ENCODE measurements around the gene PTBP1.
"Not testable (repeated sequence)": the region's sequence is repeated elsewhere in the genome, so short reads cannot be mapped to it uniquely, and the experiment has no call there.

PTBP1 gene

DNA sequence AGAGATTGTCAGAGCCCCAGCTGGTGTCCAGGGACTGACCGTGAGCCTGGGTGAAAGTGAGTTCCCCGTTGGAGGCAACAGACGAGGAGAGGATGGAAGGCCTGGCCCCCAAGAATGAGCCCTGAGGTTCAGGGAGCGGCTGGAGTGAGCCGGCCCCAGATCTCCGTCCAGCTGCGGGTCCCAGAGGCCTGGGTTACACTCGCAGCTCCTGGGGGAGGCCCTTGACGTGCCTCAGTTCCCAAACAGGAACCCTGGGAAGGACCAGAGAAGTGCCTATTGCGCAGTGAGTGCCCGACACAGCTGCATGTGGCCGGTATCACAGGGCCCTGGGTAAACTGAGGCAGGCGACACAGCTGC, 53.7 kb downstream of the PTBP1 start:
- DNase-seq (ENCODE audit: extremely low spot score) = no peak
- ChIA-PET CTCF (interaction anchor here (1.3 kb wide), 1 partner anchor 13 kb away, joined by 3 read pairs; no protein-coding TSS in a partner anchor), POLR2A (no interaction called here)
- TF ChIP-seq, protein P1, sequence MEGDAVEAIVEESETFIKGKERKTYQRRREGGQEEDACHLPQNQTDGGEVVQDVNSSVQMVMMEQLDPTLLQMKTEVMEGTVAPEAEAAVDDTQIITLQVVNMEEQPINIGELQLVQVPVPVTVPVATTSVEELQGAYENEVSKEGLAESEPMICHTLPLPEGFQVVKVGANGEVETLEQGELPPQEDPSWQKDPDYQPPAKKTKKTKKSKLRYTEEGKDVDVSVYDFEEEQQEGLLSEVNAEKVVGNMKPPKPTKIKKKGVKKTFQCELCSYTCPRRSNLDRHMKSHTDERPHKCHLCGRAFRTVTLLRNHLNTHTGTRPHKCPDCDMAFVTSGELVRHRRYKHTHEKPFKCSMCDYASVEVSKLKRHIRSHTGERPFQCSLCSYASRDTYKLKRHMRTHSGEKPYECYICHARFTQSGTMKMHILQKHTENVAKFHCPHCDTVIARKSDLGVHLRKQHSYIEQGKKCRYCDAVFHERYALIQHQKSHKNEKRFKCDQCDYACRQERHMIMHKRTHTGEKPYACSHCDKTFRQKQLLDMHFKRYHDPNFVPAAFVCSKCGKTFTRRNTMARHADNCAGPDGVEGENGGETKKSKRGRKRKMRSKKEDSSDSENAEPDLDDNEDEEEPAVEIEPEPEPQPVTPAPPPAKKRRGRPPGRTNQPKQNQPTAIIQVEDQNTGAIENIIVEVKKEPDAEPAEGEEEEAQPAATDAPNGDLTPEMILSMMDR (IDR thresholded peaks at IDR 0.05; ENCODE audit: control extremely low read depth, extremely low read depth, low read depth, missing control alignments) = no peak

DNA sequence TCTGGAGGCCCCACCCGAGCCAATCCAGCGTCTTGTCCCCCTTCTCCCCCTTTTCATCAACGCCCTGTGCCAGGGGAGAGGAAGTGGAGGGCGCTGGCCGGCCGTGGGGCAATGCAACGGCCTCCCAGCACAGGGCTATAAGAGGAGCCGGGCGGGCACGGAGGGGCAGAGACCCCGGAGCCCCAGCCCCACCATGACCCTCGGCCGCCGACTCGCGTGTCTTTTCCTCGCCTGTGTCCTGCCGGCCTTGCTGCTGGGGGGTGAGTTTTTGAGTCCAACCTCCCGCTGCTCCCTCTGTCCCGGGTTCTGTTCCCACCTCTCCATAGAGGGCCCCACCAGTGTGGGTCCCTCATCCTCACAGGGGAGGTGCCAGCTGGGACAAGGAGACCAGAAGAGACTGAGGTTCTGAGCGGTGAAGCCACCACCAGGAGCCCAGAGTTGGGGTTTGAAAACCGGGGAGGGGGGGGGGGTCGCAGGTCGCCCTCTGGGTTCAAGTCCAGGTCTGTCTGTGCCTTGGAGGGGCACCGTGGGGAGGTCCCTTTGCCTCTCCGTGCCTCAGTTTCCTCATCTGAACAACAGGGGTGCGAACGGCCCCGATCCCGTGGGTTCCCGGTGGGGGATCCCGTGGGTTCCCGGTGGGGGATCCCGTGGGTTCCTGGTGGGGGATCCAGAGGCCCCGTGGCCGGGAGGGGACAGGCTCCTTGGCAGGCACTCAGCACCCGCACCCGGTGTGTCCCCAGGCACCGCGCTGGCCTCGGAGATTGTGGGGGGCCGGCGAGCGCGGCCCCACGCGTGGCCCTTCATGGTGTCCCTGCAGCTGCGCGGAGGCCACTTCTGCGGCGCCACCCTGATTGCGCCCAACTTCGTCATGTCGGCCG, 55.1 kb downstream of the PTBP1 start, which contains the start of gene ELANE:
Gene ELANE, plus strand, starts transcription at position 168 of the 878 bp plus-strand sequence. Its CDS starts 26 bp downstream, at position 194.
- TF ChIP-seq, protein P1 (IDR thresholded peaks at IDR 0.05; ENCODE audit: control extremely low read depth, extremely low read depth, low read depth, missing control alignments) = no peak
- ChIA-PET CTCF (no interaction called here), POLR2A (no interaction called here)
- DNase-seq (ENCODE audit: extremely low spot score) = no peak

DNA sequence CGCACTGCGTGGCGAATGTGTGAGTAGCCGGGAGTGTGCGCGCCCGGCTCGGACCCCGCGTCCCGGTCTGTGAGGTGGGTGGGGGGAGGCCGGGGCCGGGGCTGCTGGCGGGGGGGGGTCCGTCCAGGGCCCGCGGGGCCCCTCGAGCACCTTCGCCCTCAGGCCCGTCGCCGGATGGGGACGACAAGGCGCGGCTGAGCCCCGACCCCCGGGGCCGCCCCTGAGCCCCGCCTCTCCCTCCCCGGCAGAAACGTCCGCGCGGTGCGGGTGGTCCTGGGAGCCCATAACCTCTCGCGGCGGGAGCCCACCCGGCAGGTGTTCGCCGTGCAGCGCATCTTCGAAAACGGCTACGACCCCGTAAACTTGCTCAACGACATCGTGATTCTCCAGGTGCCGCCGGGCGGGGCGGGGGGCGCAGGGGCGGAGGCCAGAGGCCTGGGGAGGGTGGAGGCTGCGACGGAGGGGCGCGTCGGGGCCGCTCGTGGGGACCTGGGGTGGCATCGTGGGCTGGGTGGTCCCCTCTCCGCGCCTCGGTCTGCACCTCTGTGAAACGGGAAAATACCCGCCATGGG, 55.8 kb downstream of the PTBP1 start:
- CTCF ChIA-PET = no interaction called here
- POLR2A ChIA-PET = no interaction called here
- TF ChIP-seq, protein P1 (IDR thresholded peaks at IDR 0.05; ENCODE audit: control extremely low read depth, extremely low read depth, low read depth, missing control alignments) = no peak
- DNase-seq (ENCODE audit: extremely low spot score) = no peak

DNA sequence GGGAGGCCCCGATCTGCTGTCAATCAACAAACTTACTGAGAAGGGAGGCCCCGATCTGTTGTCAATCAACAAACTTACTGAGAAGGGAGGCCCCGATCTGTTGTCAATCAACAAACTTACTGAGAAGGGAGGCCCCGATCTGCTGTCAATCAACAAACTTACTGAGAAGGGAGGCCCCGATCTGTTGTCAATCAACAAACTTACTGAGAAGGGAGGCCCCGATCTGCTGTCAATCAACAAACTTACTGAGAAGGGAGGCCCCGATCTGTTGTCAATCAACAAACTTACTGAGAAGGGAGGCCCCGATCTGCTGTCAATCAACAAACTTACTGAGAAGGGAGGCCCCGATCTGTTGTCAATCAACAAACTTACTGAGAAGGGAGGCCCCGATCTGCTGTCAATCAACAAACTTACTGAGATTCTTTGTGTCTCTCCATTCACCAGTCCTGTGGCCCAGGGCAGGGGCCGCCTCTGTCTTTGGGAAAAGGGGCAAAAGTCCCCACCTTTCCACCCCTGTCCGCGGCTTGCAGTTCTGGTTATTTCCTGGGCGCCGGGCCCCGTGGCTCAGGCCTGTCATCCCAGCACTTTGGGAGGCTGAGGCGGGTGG, 56.5 kb downstream of the PTBP1 start:
- POLR2A ChIA-PET; CTCF ChIA-PET; DNase-seq (ENCODE audit: extremely low spot score): not testable (repeated sequence)

DNA sequence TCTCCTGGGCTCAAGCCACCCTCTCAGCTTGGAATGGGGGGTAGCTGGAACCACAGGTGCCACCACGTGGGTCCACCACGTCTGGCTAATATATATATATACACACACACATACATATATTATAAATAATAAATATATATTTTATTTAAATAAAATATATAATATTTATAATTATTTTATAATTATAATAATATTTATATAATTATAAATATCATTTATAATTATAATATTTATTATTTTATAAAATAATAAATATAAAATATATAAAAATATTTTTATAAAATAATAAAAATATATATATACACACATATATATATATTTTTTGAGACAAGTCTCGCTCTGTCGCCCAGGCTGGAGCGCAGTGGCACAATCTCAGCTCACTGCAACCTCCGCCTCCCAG, 57.3 kb downstream of the PTBP1 start:
- ChIA-PET CTCF (interaction anchor here (1.5 kb wide), 1 partner anchor 149 kb away, joined by 3 read pairs; no protein-coding TSS in a partner anchor), POLR2A (no interaction called here)
- no peak for DNase-seq (ENCODE audit: extremely low spot score)
- TF ChIP-seq, protein P1 (IDR thresholded peaks at IDR 0.05; ENCODE audit: control extremely low read depth, extremely low read depth, low read depth, missing control alignments) = no peak

DNA sequence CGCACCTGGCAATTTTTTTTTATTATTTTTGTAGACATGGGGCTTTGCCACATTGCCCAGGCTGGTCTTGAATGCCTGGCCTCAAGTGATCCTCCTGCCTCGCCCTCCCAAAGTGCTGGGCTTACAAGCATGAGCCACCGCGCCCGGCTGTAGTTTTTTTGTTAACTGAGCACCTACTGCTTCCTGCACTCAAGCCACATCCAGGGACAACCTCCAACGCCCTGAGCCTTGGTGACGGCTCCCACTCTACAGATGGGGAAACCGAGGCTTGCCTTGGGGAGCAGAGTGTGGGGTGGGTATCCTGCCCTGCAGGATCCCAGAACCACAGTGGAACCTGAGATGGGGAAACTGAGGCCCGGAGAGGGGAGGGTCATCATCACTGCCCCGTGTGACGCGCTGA, 57.9 kb downstream of the PTBP1 start:
- no peak for DNase-seq (ENCODE audit: extremely low spot score)
- ChIA-PET POLR2A (no interaction called here), CTCF (interaction anchor here (1.5 to 2.2 kb wide), 3 partner anchors 10 to 149 kb away, joined by 3 to 11 read pairs (median 7); no protein-coding TSS in a partner anchor)
- TF ChIP-seq, protein P1 (IDR thresholded peaks at IDR 0.05; ENCODE audit: control extremely low read depth, extremely low read depth, low read depth, missing control alignments) = no peak
